Esophagus muscularis mucosa (tissue), 4 donors: ENCODE measurements around the gene BRI3. TPM values are rescaled to one million over a fixed set of nuclear protein-coding genes. Genes with fewer than 3 reads are reported as not detected.

ENCODE experiments used
- DNase-seq: peaks from one replicate; pipeline ENCODE4 v3.0.0-alpha.2; 2017; ENCODE audit errors: extremely low spot score
- H3K27ac ChIP-seq, 4 donors: fragments of 200-600 bp; sonication (generic); replicated peaks in 1 of 4; 1 replicate in 3 of 4; 2 replicates in 1 of 4; pipeline ENCODE4 v1.5.1; 2016 to 2019; ENCODE audit warnings: mild to moderate bottlenecking in 1 of 4
- H3K27me3 ChIP-seq, 4 donors: fragments of 200-600 bp; sonication (generic); one replicate each; pipeline versions ENCODE4 v1.5.1 to v1.6.0; 2016 to 2019
- H3K36me3 ChIP-seq, 4 donors: fragments of 200-600 bp; sonication (generic); one replicate each; pipeline ENCODE4 v1.5.1; 2016 to 2019
- H3K4me1 ChIP-seq, 4 donors: fragments of 200-600 bp; sonication (generic); one replicate each; pipeline ENCODE4 v1.5.1; 2016 to 2019
- H3K4me3 ChIP-seq, 4 donors: fragments of 200-600 bp; sonication (generic); 1 replicate in 2 of 4; 2 replicates in 2 of 4; pipeline ENCODE4 v1.5.1; 2016 to 2019; ENCODE audit warnings: mild to moderate bottlenecking in 4 of 4, moderate library complexity in 1 of 4
- H3K9me3 ChIP-seq, 4 donors: fragments of 200-600 bp; sonication (generic); 1 replicate in 3 of 4; 2 replicates in 1 of 4; pipeline ENCODE4 v1.5.1; 2016 to 2019
- CTCF ChIP-seq, 3 experiments: fragments of 200-600 bp in 2 of 3; fragments of 450-650 bp in 1 of 3; sonication (generic) in 2 of 3; IDR thresholded peaks; one replicate each; pipeline ENCODE4 v1.5.1; 2017 to 2019; ENCODE audit warnings: antibody characterized with exemption in 3 of 3, mild to moderate bottlenecking in 2 of 3, moderate library complexity in 1 of 3
- EP300 ChIP-seq: sonication (generic); formaldehyde crosslinking; IDR thresholded peaks from one replicate; pipeline ENCODE4 v1.6.1; 2017; ENCODE audit warnings: antibody characterized with exemption
- POLR2A ChIP-seq: fragments of 450-650 bp; IDR thresholded peaks from one replicate; pipeline ENCODE4 v1.6.1; 2017; ENCODE audit warnings: antibody characterized with exemption, moderate library complexity, mild to moderate bottlenecking, low read depth
- POLR2AphosphoS5 ChIP-seq, 2 donors: sonication (generic); formaldehyde crosslinking; IDR thresholded peaks; one replicate each; pipeline ENCODE4 v1.6.1; 2017; ENCODE audit warnings: antibody characterized with exemption in 2 of 2
- WGBS: methylation state at CpG from one replicate; pipeline ENCODE4 v1.1.5; 2018; 5-methylcytosine and 5-hydroxymethylcytosine counted together
- intact Hi-C: fragments of 100-400 bp; cut with DNase I; formaldehyde crosslinking; loops from one replicate; pipeline ENCODE4 v1.15.1; 2023
- total RNA-seq, 4 donors: library from RNA; depleted of rRNA; stranded (reverse); fragments of >200 nt; gene quantifications; one replicate each; pipeline versions ENCODE4 v1.1.0 to v1.2.1, GENCODE V29; 2016

BRI3 gene
- total RNA-seq, 4 donors from 2014 or later: 34.5 to 74.7 (median 55.3) TPM

- TF ChIP-seq POLR2A: no peak
- TF ChIP-seq CTCF (IDR thresholded peaks at IDR 0.05): no peak
- no peak for TF ChIP-seq POLR2AphosphoS5 (IDR thresholded peaks at IDR 0.05)
- no peak for TF ChIP-seq EP300
- H3K4me3 ChIP-seq: peak overlapping the region in 2 of 4 donors; percentile 0 to 6
- H3K9me3 ChIP-seq: no peaks in the 10 kb centered on the region
- H3K36me3 ChIP-seq: peaks cover 11 to 54% (median 34%) of the 10 kb centered on the region in 4 donors
- WGBS: 70% methylated on average over 5 of the region's 14 CpGs
- H3K27ac ChIP-seq: peak overlapping the region; percentile 93 to 97 (median 96)
- intact Hi-C loops: no loop called here
- no peak for DNase-seq
- H3K27me3 ChIP-seq: no peaks in the 10 kb centered on the region
- peaks cover 66 to 72% (median 72%) of the 10 kb centered on the region in 4 donors for H3K4me1 ChIP-seq
Measured at GRCh38 chr7:98287486-98287959, 6.0 kb downstream of the BRI3 start.

GRCh38 chr7:98288064-98288823 lies 6.8 kb downstream of the BRI3 start:
- Histone ChIP-seq H3K27ac (peak overlapping the region in 3 of 4 donors; percentile 20 to 97 (median 93)), H3K36me3 (peaks cover 12 to 61% (median 40%) of the 10 kb centered on the region in 4 donors), H3K4me1 (peaks cover 63 to 65% (median 65%) of the 10 kb centered on the region in 4 donors), H3K9me3 (no peaks in the 10 kb centered on the region), H3K4me3 (peak overlapping the region in 1 of 4 donors; percentile 0), H3K27me3 (no peaks in the 10 kb centered on the region)
- intact Hi-C loops: no loop called here
- 83% methylated on average over 5 of the region's 12 CpGs for WGBS
- DNase-seq: no peak
- TF ChIP-seq POLR2AphosphoS5 (IDR thresholded peaks at IDR 0.05): no peak
- no peak for TF ChIP-seq CTCF (IDR thresholded peaks at IDR 0.05)
- no peak for TF ChIP-seq POLR2A
- no peak for TF ChIP-seq EP300

GRCh38 chr7:98289333-98289875 lies 7.9 kb downstream of the BRI3 start:
- Histone ChIP-seq H3K36me3 (peaks cover 16 to 65% (median 52%) of the 10 kb centered on the region in 4 donors), H3K4me1 (peaks cover 52 to 53% (median 53%) of the 10 kb centered on the region in 4 donors), H3K27me3 (no peaks in the 10 kb centered on the region), H3K27ac (peak overlapping the region in 1 of 4 donors; percentile 33), H3K9me3 (no peaks in the 10 kb centered on the region), H3K4me3 (no peak overlapping the region)
- TF ChIP-seq POLR2AphosphoS5 (IDR thresholded peaks at IDR 0.05) (no peak), CTCF (IDR thresholded peaks at IDR 0.05) (no peak), POLR2A (no peak), EP300 (no peak)
- WGBS: 82% methylated on average over 4 of the region's 4 CpGs
- DNase-seq: no peak
- intact Hi-C loops: no loop called here

GRCh38 chr7:98291717-98292116 lies 10.2 kb downstream of the BRI3 start:
- WGBS: 83% methylated on average over 7 of the region's 7 CpGs
- peaks cover 16 to 79% (median 65%) of the 10 kb centered on the region in 4 donors for H3K36me3 ChIP-seq
- no peak overlapping the region for H3K4me3 ChIP-seq
- no peak overlapping the region for H3K27ac ChIP-seq
- TF ChIP-seq POLR2AphosphoS5 (IDR thresholded peaks at IDR 0.05) (no peak), CTCF (IDR thresholded peaks at IDR 0.05) (no peak), EP300 (no peak), POLR2A (no peak)
- H3K9me3 ChIP-seq: no peaks in the 10 kb centered on the region
- DNase-seq: no peak
- H3K27me3 ChIP-seq: no peaks in the 10 kb centered on the region
- peaks cover 30 to 41% (median 35%) of the 10 kb centered on the region in 4 donors for H3K4me1 ChIP-seq
- intact Hi-C loops: no loop called here
